ENCODE measurements around the gene PRSS48. TPM values are rescaled to one million over a fixed set of nuclear protein-coding genes. Genes with fewer than 3 reads are reported as not detected.
A peak's percentile ranks its signal among the peaks of the same experiment; 100 is the strongest.

PRSS48 gene
- polyA plus RNA-seq, 2 of the 4 experiments (the other 2 are of a cell fraction): not detected

- POLR2A ChIA-PET: no interaction called here
Measured at GRCh38 chr4:151228189-151229119, 48.5 kb upstream of the PRSS48 start.

GRCh38 chr4:151231915-151232595 lies 44.9 kb upstream of the PRSS48 start:
- no peak for TF ChIP-seq SMC3 (IDR thresholded peaks at IDR 0.05)
- no peak for TF ChIP-seq HOXB5 (CRISPR knock-in tag; IDR thresholded peaks at IDR 0.05)
- no peak for TF ChIP-seq NR3C1 (IDR thresholded peaks at IDR 0.05)
- TF ChIP-seq RNF2 (IDR thresholded peaks at IDR 0.05; ENCODE audit: borderline replicate concordance, low read depth): no peak
- TF ChIP-seq EHF (CRISPR knock-in tag; IDR thresholded peaks at IDR 0.05): no peak
- TF ChIP-seq JUN (IDR thresholded peaks at IDR 0.05): no peak
- TF ChIP-seq CEBPB (IDR thresholded peaks at IDR 0.05): no peak
- TF ChIP-seq POLR2A (IDR thresholded peaks at IDR 0.05; ENCODE audit: low read length): no peak
- no peak for TF ChIP-seq JUNB (IDR thresholded peaks at IDR 0.05)
- TF ChIP-seq FOSL2 (IDR thresholded peaks at IDR 0.05): no peak
- TF ChIP-seq FOSL2 (CRISPR knock-in tag; IDR thresholded peaks at IDR 0.05): no peak
- TF ChIP-seq BCL3 (IDR thresholded peaks at IDR 0.05): no peak
- no peak for TF ChIP-seq EHMT2 (IDR thresholded peaks at IDR 0.05; ENCODE audit: low read depth)
- no peak for TF ChIP-seq HDAC2 (IDR thresholded peaks at IDR 0.05)
- TF ChIP-seq, protein P1, sequence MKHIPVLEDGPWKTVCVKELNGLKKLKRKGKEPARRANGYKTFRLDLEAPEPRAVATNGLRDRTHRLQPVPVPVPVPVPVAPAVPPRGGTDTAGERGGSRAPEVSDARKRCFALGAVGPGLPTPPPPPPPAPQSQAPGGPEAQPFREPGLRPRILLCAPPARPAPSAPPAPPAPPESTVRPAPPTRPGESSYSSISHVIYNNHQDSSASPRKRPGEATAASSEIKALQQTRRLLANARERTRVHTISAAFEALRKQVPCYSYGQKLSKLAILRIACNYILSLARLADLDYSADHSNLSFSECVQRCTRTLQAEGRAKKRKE (CRISPR knock-in tag; IDR thresholded peaks at IDR 0.05; ENCODE audit: low read depth): no peak
- TF ChIP-seq KDM1A (IDR thresholded peaks at IDR 0.05; ENCODE audit: low read depth): no peak
- TF ChIP-seq KDM5A (IDR thresholded peaks at IDR 0.05): no peak
- TF ChIP-seq CHD2 (IDR thresholded peaks at IDR 0.05; ENCODE audit: low read length, partially characterized antibody): no peak
- TF ChIP-seq ELK1 (IDR thresholded peaks at IDR 0.05; ENCODE audit: low read depth, low read length): no peak
- TF ChIP-seq NPAS2 (CRISPR knock-in tag; IDR thresholded peaks at IDR 0.05; ENCODE audit: borderline replicate concordance): no peak
- TF ChIP-seq CBX8 (IDR thresholded peaks at IDR 0.05): no peak
- POLR2A ChIA-PET: interaction anchor here (0.5 kb wide), 1 partner anchor 1961 kb away, joined by 5 read pairs; no protein-coding TSS in a partner anchor
- no peak overlapping the region for H3K27ac ChIP-seq
- no peaks in the 10 kb centered on the region for H3K9me3 ChIP-seq
- CTCF ChIA-PET: no interaction called here
- peaks cover 19% of the 10 kb centered on the region for H3K4me1 ChIP-seq
- H3K4me3 ChIP-seq: no peak overlapping the region
- DNase-seq (ENCODE audit: low read depth in 1 of 2, low spot score in 1 of 2) (no peak), FAIRE-seq (no peak), ATAC-seq (no peak)
- 96% methylated on average over 7 of the region's 7 CpGs for WGBS (ENCODE audit: missing lambda C conversion rate)
- H3K4me2 ChIP-seq: no peak overlapping the region

More at GRCh38 chr4:151228189-151229119, 48.5 kb upstream of the PRSS48 start:
- ATAC-seq: 0 out of 6 replicates have a peak, but pooled peaks of 1 of the 2 experiments have one; percentile 18
- H3K4me2 ChIP-seq: peak overlapping the region; percentile 71
- no peak overlapping the region for H3K4me3 ChIP-seq
- peaks cover 35% of the 10 kb centered on the region for H3K4me1 ChIP-seq
- TF ChIP-seq BCL3 (IDR thresholded peaks at IDR 0.05) (no peak), E2F6 (IDR thresholded peaks at IDR 0.05; ENCODE audit: borderline replicate concordance, low read depth) (no peak), EHF (CRISPR knock-in tag; IDR thresholded peaks at IDR 0.05) (no peak), ZFP36 (IDR thresholded peaks at IDR 0.05; ENCODE audit: borderline replicate concordance, partially characterized antibody) (no peak), CBX8 (IDR thresholded peaks at IDR 0.05) (no peak), CHD4 (IDR thresholded peaks at IDR 0.05; ENCODE audit: borderline replicate concordance) (no peak), CHD2 (IDR thresholded peaks at IDR 0.05; ENCODE audit: low read length, partially characterized antibody) (no peak), POLR2A (IDR thresholded peaks at IDR 0.05; ENCODE audit: low read length) (no peak), FOSB (CRISPR knock-in tag; IDR thresholded peaks at IDR 0.05) (no peak), BHLHE40 (IDR thresholded peaks at IDR 0.05; ENCODE audit: low read depth, low read length) (no peak), MAZ (IDR thresholded peaks at IDR 0.05; ENCODE audit: borderline replicate concordance, low read depth, low read length) (no peak), GATA3 (IDR thresholded peaks at IDR 0.05; ENCODE audit: borderline replicate concordance) (no peak)
- TF ChIP-seq, protein P2, sequence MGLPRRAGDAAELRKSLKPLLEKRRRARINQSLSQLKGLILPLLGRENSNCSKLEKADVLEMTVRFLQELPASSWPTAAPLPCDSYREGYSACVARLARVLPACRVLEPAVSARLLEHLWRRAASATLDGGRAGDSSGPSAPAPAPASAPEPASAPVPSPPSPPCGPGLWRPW (IDR thresholded peaks at IDR 0.05): no peak
- TF ChIP-seq, protein P3, sequence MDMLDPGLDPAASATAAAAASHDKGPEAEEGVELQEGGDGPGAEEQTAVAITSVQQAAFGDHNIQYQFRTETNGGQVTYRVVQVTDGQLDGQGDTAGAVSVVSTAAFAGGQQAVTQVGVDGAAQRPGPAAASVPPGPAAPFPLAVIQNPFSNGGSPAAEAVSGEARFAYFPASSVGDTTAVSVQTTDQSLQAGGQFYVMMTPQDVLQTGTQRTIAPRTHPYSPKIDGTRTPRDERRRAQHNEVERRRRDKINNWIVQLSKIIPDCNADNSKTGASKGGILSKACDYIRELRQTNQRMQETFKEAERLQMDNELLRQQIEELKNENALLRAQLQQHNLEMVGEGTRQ (IDR thresholded peaks at IDR 0.05): no peak
- CTCF ChIA-PET: no interaction called here
- no peaks in the 10 kb centered on the region for H3K9me3 ChIP-seq
- H3K27ac ChIP-seq: no peak overlapping the region
- 77% methylated on average over 6 of the region's 6 CpGs for WGBS (ENCODE audit: missing lambda C conversion rate)
- no peak for FAIRE-seq
- DNase-seq (ENCODE audit: low read depth in 1 of 2, low spot score in 1 of 2): no peak
